Liver (tissue), 3 donors: ENCODE data around the gene TACC2.

Source experiments
- CTCF ChIP-seq: fragments of 150-350 bp; IDR thresholded peaks from 2 replicates; pipeline ENCODE4 v1.5.1; 2017; ENCODE audit warnings: improper control_type of control experiment, low read depth, low read length; ENCODE audit not compliant: missing input control
- FOXA1 ChIP-seq: IDR thresholded peaks from 2 replicates; pipeline ENCODE4 v1.6.1; 2016; ENCODE audit warnings: antibody characterized with exemption
- GABPA ChIP-seq, 2 donors: IDR thresholded peaks in 1 of 2; conservative IDR thresholded peaks in 1 of 2; 2 replicates each; pipeline ENCODE4 v1.6.1; 2016; ENCODE audit warnings: antibody characterized with exemption in 2 of 2, mild to moderate bottlenecking in 1 of 2, moderate library complexity in 1 of 2
- HNF4A ChIP-seq, 2 donors: conservative IDR thresholded peaks; 2 replicates each; pipeline ENCODE4 v1.6.1; 2016; ENCODE audit warnings: antibody characterized with exemption in 2 of 2, mild to moderate bottlenecking in 2 of 2
- HNF4G ChIP-seq: IDR thresholded peaks from 2 replicates; pipeline ENCODE4 v1.6.1; 2016; ENCODE audit warnings: antibody characterized with exemption
- MAX ChIP-seq: IDR thresholded peaks from 2 replicates; pipeline ENCODE4 v1.6.1; 2016; ENCODE audit warnings: antibody characterized with exemption
- RAD21 ChIP-seq, 2 donors: IDR thresholded peaks; 2 replicates each; pipeline ENCODE4 v1.6.1; 2016; ENCODE audit warnings: antibody characterized with exemption in 2 of 2, mild to moderate bottlenecking in 2 of 2
- REST ChIP-seq: IDR thresholded peaks from 2 replicates; pipeline ENCODE4 v1.6.1; 2016; ENCODE audit warnings: antibody characterized with exemption, mild to moderate bottlenecking
- SP1 ChIP-seq: IDR thresholded peaks from 2 replicates; pipeline ENCODE4 v1.6.1; 2018; ENCODE audit warnings: antibody characterized with exemption, mild to moderate bottlenecking
- TAF1 ChIP-seq: conservative IDR thresholded peaks from 2 replicates; pipeline ENCODE4 v1.6.1; 2016; ENCODE audit warnings: antibody characterized with exemption, mild to moderate bottlenecking
- YY1 ChIP-seq: IDR thresholded peaks from 2 replicates; pipeline ENCODE4 v1.6.1; 2016; ENCODE audit warnings: antibody characterized with exemption, mild to moderate bottlenecking
- ZBTB33 ChIP-seq: IDR thresholded peaks from 2 replicates; pipeline ENCODE4 v1.6.1; 2016; ENCODE audit warnings: antibody characterized with exemption
- donor health status: healthy.
- donor health status: healthy.

GRCh38 chr10:122264931-122265330, 276.0 kb downstream of the TACC2 start:
- no peak for TF ChIP-seq CTCF
- TF ChIP-seq HNF4A (conservative IDR thresholded peaks at IDR 0.05) = no peak
- no peak for TF ChIP-seq RAD21 (IDR thresholded peaks at IDR 0.05)
- no peak for TF ChIP-seq TAF1
- TF ChIP-seq YY1 = no peak
- TF ChIP-seq GABPA (IDR thresholded peaks at IDR 0.05 in 1 of 2, conservative IDR thresholded peaks at IDR 0.05 in 1 of 2) = no peak
- no peak for TF ChIP-seq REST
- TF ChIP-seq MAX = no peak
- TF ChIP-seq SP1 = no peak
- TF ChIP-seq ZBTB33 = no peak
- TF ChIP-seq FOXA1 = no peak
- TF ChIP-seq HNF4G = no peak
